Measurements from ENCODE around the gene LIN37. TPM values are rescaled to one million over a fixed set of nuclear protein-coding genes. Genes with fewer than 3 reads are reported as not detected.

The LIN37 gene
- total and polyA plus RNA-seq, 2 of the 13 experiments (the other 11 are each of a cell fraction or from before 2014, with no cell fraction given) = 6.3 to 8.7 TPM

DNA sequence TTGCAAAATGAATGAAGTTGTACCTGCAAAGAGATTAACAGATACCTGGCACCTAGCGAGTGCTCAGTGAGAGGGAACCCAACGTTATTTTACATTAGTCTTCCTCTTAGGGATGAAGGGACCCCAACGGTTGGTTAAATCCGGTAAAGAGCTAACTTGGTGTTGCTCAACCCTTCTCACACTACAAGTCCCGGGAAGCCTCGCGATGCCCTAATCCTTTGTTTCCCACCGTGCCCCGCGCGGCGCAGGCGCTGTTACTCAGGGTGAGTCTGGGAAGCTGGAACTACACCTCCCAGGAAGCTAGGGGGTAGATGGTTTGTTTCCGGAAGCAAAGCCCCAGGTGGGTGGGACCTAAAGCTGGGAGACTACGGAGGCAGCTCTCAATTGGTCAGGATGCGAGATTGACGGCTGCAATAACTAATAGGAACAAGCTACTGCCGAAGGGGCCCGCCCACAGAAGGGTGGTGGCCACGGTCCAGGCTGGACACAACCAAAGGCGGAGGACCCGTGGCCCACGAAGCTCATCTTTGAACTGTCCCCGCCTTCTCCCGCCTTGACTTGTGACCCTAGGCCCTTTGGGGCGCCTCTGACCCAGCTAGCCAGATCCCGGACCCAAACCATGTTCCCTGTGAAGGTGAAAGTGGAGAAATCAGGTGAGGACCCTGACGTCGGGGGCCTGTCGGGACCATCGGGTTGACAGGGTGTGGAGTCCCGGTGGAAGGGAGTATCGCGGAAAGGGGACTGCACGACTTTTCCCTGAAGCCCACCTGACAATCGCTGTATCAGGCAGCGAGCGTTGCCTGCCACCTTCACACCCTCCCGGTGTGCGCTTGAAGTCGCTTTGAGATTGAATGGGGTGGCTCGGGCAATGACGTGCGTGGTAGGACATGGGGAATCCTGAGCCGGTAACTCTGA lies at the start of gene LIN37 (continued):
- TF ChIP-seq, protein P1, sequence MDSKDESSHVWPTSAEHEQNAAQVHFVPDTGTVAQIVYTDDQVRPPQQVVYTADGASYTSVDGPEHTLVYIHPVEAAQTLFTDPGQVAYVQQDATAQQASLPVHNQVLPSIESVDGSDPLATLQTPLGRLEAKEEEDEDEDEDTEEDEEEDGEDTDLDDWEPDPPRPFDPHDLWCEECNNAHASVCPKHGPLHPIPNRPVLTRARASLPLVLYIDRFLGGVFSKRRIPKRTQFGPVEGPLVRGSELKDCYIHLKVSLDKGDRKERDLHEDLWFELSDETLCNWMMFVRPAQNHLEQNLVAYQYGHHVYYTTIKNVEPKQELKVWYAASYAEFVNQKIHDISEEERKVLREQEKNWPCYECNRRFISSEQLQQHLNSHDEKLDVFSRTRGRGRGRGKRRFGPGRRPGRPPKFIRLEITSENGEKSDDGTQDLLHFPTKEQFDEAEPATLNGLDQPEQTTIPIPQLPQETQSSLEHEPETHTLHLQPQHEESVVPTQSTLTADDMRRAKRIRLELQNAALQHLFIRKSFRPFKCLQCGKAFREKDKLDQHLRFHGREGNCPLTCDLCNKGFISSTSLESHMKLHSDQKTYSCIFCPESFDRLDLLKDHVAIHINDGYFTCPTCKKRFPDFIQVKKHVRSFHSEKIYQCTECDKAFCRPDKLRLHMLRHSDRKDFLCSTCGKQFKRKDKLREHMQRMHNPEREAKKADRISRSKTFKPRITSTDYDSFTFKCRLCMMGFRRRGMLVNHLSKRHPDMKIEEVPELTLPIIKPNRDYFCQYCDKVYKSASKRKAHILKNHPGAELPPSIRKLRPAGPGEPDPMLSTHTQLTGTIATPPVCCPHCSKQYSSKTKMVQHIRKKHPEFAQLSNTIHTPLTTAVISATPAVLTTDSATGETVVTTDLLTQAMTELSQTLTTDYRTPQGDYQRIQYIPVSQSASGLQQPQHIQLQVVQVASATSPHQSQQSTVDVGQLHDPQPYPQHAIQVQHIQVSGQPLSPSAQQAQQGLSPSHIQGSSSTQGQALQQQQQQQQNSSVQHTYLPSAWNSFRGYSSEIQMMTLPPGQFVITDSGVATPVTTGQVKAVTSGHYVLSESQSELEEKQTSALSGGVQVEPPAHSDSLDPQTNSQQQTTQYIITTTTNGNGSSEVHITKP (CRISPR knock-in tag; IDR thresholded peaks at IDR 0.05; ENCODE audit: low read depth) = peak; percentile 82
- TF ChIP-seq SCMH1 (CRISPR knock-in tag; IDR thresholded peaks at IDR 0.05; ENCODE audit: borderline replicate concordance) = no peak
- TF ChIP-seq FOXC1 (CRISPR knock-in tag; IDR thresholded peaks at IDR 0.05; ENCODE audit: borderline replicate concordance) = 0 out of 2 replicates have a peak, but pooled peaks have one; percentile 60
- no peak for TF ChIP-seq ZBTB7B (CRISPR knock-in tag; IDR thresholded peaks at IDR 0.05)
- no peak for TF ChIP-seq ZNF207 (IDR thresholded peaks at IDR 0.05; ENCODE audit: borderline replicate concordance)
- TF ChIP-seq, protein P2, sequence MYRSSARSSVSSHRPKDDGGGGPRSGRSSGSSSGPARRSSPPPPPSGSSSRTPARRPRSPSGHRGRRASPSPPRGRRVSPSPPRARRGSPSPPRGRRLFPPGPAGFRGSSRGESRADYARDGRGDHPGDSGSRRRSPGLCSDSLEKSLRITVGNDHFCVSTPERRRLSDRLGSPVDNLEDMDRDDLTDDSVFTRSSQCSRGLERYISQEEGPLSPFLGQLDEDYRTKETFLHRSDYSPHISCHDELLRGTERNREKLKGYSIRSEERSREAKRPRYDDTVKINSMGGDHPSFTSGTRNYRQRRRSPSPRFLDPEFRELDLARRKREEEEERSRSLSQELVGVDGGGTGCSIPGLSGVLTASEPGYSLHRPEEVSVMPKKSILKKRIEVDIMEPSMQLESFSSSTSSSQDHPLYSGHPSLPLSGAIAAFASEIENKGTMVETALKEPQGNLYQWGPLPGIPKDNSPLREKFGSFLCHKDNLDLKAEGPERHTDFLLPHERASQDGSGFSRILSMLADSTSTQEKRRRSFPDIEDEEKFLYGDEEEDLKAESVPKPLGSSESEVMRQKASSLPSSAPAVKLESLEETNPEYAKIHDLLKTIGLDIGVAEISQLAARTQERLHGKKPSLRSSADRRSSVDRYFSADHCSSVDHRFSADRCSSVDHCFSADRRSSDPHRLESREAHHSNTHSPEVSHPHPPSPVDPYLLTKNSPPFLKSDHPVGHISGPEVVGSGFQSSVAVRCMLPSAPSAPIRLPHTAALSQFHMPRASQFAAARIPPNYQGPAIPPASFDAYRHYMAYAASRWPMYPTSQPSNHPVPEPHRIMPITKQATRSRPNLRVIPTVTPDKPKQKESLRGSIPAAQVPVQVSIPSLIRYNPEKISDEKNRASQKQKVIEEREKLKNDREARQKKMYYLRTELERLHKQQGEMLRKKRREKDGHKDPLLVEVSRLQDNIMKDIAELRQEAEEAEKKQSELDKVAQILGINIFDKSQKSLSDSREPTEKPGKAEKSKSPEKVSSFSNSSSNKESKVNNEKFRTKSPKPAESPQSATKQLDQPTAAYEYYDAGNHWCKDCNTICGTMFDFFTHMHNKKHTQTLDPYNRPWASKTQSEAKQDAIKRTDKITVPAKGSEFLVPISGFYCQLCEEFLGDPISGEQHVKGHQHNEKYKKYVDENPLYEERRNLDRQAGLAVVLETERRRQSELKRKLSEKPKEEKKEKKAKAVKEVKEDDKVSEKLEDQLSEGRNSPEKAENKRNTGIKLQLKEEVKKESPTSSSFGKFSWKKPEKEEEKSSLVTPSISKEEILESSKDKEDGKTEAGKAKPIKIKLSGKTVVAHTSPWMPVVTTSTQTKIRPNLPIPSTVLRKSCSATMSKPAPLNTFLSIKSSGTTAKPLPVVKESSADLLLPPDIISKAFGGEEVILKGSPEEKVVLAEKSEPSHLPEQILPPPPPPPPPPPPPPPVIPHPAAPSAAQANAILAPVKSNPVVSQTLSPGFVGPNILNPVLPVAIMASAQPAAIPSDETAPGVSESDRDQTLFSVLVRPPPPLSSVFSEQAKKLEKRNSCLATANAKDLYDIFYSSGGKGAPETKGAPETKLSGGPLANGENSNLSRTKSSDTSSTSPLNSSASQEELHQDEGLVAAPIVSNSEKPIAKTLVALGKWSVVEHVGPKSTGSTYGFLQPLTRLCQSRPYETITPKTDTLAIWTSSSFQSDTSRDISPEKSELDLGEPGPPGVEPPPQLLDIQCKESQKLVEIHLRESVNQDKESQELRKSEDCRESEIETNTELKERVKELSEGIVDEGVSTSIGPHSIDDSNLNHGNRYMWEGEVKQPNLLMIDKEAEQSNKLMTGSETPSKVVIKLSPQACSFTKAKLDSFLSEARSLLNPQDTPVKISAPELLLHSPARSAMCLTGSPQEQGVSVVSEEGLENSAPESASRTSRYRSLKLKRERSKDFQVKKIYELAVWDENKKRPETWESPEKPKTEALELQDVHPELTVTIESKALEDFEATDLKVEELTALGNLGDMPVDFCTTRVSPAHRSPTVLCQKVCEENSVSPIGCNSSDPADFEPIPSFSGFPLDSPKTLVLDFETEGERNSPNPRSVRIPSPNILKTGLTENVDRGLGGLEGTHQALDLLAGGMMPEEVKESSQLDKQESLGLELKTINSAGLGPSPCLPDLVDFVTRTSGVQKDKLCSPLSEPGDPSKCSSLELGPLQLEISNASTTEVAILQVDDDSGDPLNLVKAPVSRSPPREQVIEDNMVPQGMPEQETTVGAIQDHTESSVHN (CRISPR knock-in tag; IDR thresholded peaks at IDR 0.05) = no peak
- TF ChIP-seq, protein P3, sequence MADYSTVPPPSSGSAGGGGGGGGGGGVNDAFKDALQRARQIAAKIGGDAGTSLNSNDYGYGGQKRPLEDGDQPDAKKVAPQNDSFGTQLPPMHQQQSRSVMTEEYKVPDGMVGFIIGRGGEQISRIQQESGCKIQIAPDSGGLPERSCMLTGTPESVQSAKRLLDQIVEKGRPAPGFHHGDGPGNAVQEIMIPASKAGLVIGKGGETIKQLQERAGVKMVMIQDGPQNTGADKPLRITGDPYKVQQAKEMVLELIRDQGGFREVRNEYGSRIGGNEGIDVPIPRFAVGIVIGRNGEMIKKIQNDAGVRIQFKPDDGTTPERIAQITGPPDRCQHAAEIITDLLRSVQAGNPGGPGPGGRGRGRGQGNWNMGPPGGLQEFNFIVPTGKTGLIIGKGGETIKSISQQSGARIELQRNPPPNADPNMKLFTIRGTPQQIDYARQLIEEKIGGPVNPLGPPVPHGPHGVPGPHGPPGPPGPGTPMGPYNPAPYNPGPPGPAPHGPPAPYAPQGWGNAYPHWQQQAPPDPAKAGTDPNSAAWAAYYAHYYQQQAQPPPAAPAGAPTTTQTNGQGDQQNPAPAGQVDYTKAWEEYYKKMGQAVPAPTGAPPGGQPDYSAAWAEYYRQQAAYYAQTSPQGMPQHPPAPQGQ (CRISPR knock-in tag; IDR thresholded peaks at IDR 0.05; ENCODE audit: borderline replicate concordance) = no peak
- TF ChIP-seq, protein P4, sequence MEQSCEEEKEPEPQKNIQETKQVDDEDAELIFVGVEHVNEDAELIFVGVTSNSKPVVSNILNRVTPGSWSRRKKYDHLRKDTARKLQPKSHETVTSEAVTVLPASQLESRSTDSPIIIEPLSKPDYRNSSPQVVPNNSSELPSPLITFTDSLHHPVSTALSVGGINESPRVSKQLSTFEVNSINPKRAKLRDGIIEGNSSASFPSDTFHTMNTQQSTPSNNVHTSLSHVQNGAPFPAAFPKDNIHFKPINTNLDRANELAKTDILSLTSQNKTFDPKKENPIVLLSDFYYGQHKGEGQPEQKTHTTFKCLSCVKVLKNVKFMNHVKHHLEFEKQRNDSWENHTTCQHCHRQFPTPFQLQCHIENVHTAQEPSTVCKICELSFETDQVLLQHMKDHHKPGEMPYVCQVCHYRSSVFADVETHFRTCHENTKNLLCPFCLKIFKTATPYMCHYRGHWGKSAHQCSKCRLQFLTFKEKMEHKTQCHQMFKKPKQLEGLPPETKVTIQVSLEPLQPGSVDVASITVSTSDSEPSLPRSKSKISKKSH (CRISPR knock-in tag; IDR thresholded peaks at IDR 0.05; ENCODE audit: borderline replicate concordance) = peak; percentile 50; the same call in 1 of the 2 replicates
- TF ChIP-seq RFX5 (IDR thresholded peaks at IDR 0.05; ENCODE audit: low read depth, low read length) = no peak
- no peak for TF ChIP-seq THYN1 (CRISPR knock-in tag; IDR thresholded peaks at IDR 0.05; ENCODE audit: borderline replicate concordance, low read depth)
